ENCODE results near the gene UCKL1.

DNA sequence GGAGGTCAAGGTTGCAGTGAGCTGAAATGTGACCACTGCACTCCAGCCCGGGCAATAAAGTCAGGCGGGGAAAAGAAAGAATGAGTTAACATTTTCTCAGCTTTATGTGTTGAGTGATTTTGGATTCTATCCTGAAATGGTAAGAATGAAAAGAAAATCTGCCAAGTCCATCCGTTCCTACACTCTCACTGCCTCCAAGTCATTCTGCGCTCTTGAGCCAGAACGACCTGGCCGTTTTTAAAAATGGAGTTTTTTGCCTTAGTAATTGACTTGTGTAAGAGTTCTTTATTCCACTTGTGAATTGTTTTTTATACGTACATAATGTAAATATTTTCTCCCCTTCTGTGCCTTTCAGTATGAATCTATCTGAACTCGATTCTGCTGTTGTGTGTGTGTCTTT is 32.6 kb downstream of the UCKL1 start:
- TF ChIP-seq, protein P1, sequence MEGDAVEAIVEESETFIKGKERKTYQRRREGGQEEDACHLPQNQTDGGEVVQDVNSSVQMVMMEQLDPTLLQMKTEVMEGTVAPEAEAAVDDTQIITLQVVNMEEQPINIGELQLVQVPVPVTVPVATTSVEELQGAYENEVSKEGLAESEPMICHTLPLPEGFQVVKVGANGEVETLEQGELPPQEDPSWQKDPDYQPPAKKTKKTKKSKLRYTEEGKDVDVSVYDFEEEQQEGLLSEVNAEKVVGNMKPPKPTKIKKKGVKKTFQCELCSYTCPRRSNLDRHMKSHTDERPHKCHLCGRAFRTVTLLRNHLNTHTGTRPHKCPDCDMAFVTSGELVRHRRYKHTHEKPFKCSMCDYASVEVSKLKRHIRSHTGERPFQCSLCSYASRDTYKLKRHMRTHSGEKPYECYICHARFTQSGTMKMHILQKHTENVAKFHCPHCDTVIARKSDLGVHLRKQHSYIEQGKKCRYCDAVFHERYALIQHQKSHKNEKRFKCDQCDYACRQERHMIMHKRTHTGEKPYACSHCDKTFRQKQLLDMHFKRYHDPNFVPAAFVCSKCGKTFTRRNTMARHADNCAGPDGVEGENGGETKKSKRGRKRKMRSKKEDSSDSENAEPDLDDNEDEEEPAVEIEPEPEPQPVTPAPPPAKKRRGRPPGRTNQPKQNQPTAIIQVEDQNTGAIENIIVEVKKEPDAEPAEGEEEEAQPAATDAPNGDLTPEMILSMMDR (IDR thresholded peaks at IDR 0.05): no peak
- no peak for TF ChIP-seq POLR2A (IDR thresholded peaks at IDR 0.05)
